ENCODE data around the gene LINC00632. TPM values are rescaled to one million over a fixed set of nuclear protein-coding genes. Genes with fewer than 3 reads are reported as not detected.
A peak's percentile ranks its signal among the peaks of the same experiment; 100 is the strongest.

Gene LINC00632
- total RNA-seq, 2 donors from 2014 or later = 168 to 247 TPM

- Histone ChIP-seq H3K9me3 (ENCODE audit: control insufficient read depth, low read length) (no peaks in the 10 kb centered on the region), H3K4me1 (ENCODE audit: control insufficient read depth, insufficient read depth, low read length) (no peaks in the 10 kb centered on the region), H3K27ac (ENCODE audit: low read depth, low read length) (no peak overlapping the region), H3K9ac (ENCODE audit: extremely low read depth, low read length, poor library complexity, severe bottlenecking) (no peak overlapping the region), H3K4me3 (ENCODE audit: low read length) (no peak overlapping the region), H3K36me3 (ENCODE audit: control insufficient read depth, insufficient read depth, low read length) (no peaks in the 10 kb centered on the region), H3K27me3 (ENCODE audit: control insufficient read depth, insufficient read depth, low read length, poor library complexity, severe bottlenecking) (peaks cover 13% of the 10 kb centered on the region)
- Mint-ChIP-seq H3K9me3 (no peaks in the 10 kb centered on the region), H3K27me3 (ENCODE audit: insufficient read depth) (peaks cover 29% of the 10 kb centered on the region), H3K4me3 (no peak overlapping the region), H3K4me1 (no peaks in the 10 kb centered on the region), H3K36me3 (ENCODE audit: low read depth) (no peaks in the 10 kb centered on the region), H3K27ac (no peak overlapping the region)
- whole genome bisulfite sequencing, 2 experiments (ENCODE audit: insufficient coverage in 1 of 2, insufficient read length in 1 of 2) = 95% methylated on average over 2 of the region's 3 CpGs; no CpG with 5 or more reads in 1 of the 2 experiments
- peak; percentile 77 for TF ChIP-seq CTCF (conservative IDR thresholded peaks at IDR 0.05)
- no peak for DNase-seq
Observed at GRCh38 chrX:140697618-140698017, 11.9 kb upstream of the LINC00632 start.

- H3K9me3 Mint-ChIP-seq = no peaks in the 10 kb centered on the region
- peak; percentile 75 for TF ChIP-seq CTCF (conservative IDR thresholded peaks at IDR 0.05)
- 40 to 73% methylated on average over 1 to 9 of the region's 9 CpGs for WGBS, 2 experiments (ENCODE audit: insufficient coverage in 1 of 2, insufficient read length in 1 of 2)
- no peaks in the 10 kb centered on the region for H3K4me1 Mint-ChIP-seq
- Histone ChIP-seq H3K9me3 (ENCODE audit: control insufficient read depth, low read length) (no peaks in the 10 kb centered on the region), H3K27me3 (ENCODE audit: control insufficient read depth, insufficient read depth, low read length, poor library complexity, severe bottlenecking) (peaks cover 13% of the 10 kb centered on the region), H3K4me3 (ENCODE audit: low read length) (no peak overlapping the region), H3K36me3 (ENCODE audit: control insufficient read depth, insufficient read depth, low read length) (no peaks in the 10 kb centered on the region), H3K9ac (ENCODE audit: extremely low read depth, low read length, poor library complexity, severe bottlenecking) (no peak overlapping the region), H3K27ac (ENCODE audit: low read depth, low read length) (no peak overlapping the region), H3K4me1 (ENCODE audit: control insufficient read depth, insufficient read depth, low read length) (no peaks in the 10 kb centered on the region)
- H3K27me3 Mint-ChIP-seq (ENCODE audit: insufficient read depth) = peaks cover 26% of the 10 kb centered on the region
- no peak overlapping the region for H3K4me3 Mint-ChIP-seq
- no peak for DNase-seq
- H3K27ac Mint-ChIP-seq = no peak overlapping the region
- no peaks in the 10 kb centered on the region for H3K36me3 Mint-ChIP-seq (ENCODE audit: low read depth)
Observed at GRCh38 chrX:140701480-140701879, 8.1 kb upstream of the LINC00632 start.

GRCh38 chrX:140710710-140711109 is 1.2 kb downstream of the LINC00632 start:
- no peaks in the 10 kb centered on the region for H3K36me3 ChIP-seq (ENCODE audit: control insufficient read depth, insufficient read depth, low read length)
- H3K4me3 Mint-ChIP-seq = no peak overlapping the region
- WGBS, 2 experiments (ENCODE audit: insufficient coverage in 1 of 2, insufficient read length in 1 of 2) = 80 to 82% methylated on average over 1 to 2 of the region's 6 CpGs

More at GRCh38 chrX:140710710-140711109, 1.2 kb downstream of the LINC00632 start:
- Mint-ChIP-seq H3K4me1 (peaks cover 19% of the 10 kb centered on the region), H3K27ac (no peak overlapping the region), H3K27me3 (ENCODE audit: insufficient read depth) (peaks cover 28% of the 10 kb centered on the region), H3K9me3 (no peaks in the 10 kb centered on the region), H3K36me3 (ENCODE audit: low read depth) (no peaks in the 10 kb centered on the region)
- DNase-seq = no peak
- Histone ChIP-seq H3K27ac (ENCODE audit: low read depth, low read length) (no peak overlapping the region), H3K4me3 (ENCODE audit: low read length) (no peak overlapping the region), H3K9me3 (ENCODE audit: control insufficient read depth, low read length) (no peaks in the 10 kb centered on the region), H3K9ac (ENCODE audit: extremely low read depth, low read length, poor library complexity, severe bottlenecking) (no peak overlapping the region), H3K4me1 (ENCODE audit: control insufficient read depth, insufficient read depth, low read length) (no peaks in the 10 kb centered on the region), H3K27me3 (ENCODE audit: control insufficient read depth, insufficient read depth, low read length, poor library complexity, severe bottlenecking) (peaks cover 4% of the 10 kb centered on the region)
- no peak for TF ChIP-seq CTCF (conservative IDR thresholded peaks at IDR 0.05)

All from endodermal cell (in vitro differentiated cells).